Large intestine (tissue), 3 donors: ENCODE results near the gene MFSD2A. TPM values are rescaled to one million over a fixed set of nuclear protein-coding genes. Genes with fewer than 3 reads are reported as not detected.
A peak's percentile ranks its signal among the peaks of the same experiment; 100 is the strongest.

Experiments
- DNase-seq, 2 donors: peaks; one replicate each; pipeline versions ENCODE4 v3.0.0 to v3.0.0-alpha.2; 2013
- H3K27ac ChIP-seq: one replicate; pipeline ENCODE4 v1.5.1; 2013; ENCODE audit warnings: low read length
- H3K27me3 ChIP-seq: 2 replicates; pipeline ENCODE4 v1.6.1; 2013; ENCODE audit warnings: low read length; ENCODE audit not compliant: control insufficient read depth, insufficient read depth
- H3K36me3 ChIP-seq: 2 replicates; pipeline ENCODE4 v1.6.1; 2013; ENCODE audit warnings: low read length; ENCODE audit not compliant: control insufficient read depth, insufficient read depth
- H3K4me1 ChIP-seq: one replicate; pipeline ENCODE4 v1.6.1; 2013; ENCODE audit warnings: low read length; ENCODE audit not compliant: control insufficient read depth, insufficient read depth
- H3K4me3 ChIP-seq: one replicate; pipeline ENCODE4 v1.5.1; 2013; ENCODE audit warnings: low read length
- H3K9me3 ChIP-seq: one replicate; pipeline ENCODE4 v1.6.1; 2013; ENCODE audit warnings: mild to moderate bottlenecking, low read depth, low read length, moderate library complexity; ENCODE audit not compliant: control insufficient read depth
- WGBS: methylation state at CpG from one replicate; pipeline ENCODE4 v1.1.5; 2013; ENCODE audit warnings: low lambda C conversion rate; ENCODE audit not compliant: insufficient coverage; 5-methylcytosine and 5-hydroxymethylcytosine counted together
- polyA plus RNA-seq: library from polyadenylated mRNA; unstranded; fragments of 120-200 nt; gene quantifications from one replicate; pipeline ENCODE4 v1.2.1, GENCODE V29; 2013

MFSD2A gene
- polyA plus RNA-seq, 1 donor, result 27.1 TPM

- H3K4me1 ChIP-seq, result peaks cover 34% of the 10 kb centered on the region
- no CpG with 5 or more reads among the region's 5 CpGs for WGBS
Measured at GRCh38 chr1:39940253-39940652, 14.7 kb upstream of the MFSD2A start.

DNA sequence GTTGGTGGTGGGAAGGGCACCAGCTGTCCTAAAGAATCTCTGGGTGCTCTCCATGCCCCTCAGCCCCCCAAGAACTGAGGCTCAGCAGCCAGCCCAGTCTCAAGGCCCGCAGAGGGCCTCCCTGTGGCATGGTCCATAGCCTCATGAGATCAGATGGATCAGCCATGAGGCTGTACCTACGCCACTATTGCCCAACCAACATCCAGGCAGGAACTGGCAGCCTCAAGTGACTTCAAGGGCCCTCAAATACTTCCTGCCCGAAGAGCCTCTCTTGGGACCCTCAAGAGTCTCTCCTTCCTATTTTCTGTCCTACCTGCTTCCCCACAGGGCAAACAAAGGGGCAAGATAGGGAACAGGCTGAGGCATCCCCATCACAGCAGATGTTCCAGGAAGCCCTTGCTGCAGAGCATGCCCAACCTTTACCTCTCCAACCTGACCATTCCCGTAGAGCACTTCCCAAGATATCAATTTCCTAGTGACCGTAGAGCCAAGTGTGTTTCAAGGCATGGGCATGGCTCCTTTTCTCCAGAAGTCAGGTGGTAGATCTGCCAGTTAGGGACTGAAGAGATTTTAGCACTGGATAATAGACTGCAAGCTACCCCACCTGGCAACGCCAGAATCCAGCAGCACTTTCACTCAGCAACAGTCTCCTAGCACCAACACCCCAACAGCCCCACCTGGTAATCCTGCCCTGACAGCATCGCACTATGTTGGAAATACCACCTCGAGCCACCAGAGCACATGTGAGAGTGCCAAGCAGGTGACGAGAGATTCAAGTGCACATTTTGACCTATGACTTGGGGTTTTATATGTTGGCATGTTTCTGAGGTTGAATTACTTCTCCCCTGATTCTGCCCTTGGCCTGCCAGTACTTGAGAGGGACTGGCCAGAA lies 13.7 kb upstream of the MFSD2A start:
- DNase-seq, result no peak
- H3K27ac ChIP-seq, result no peak overlapping the region
- no peaks in the 10 kb centered on the region for H3K27me3 ChIP-seq
- no CpG with 5 or more reads among the region's 9 CpGs for whole genome bisulfite sequencing
- H3K36me3 ChIP-seq, result no peaks in the 10 kb centered on the region
- H3K9me3 ChIP-seq, result no peaks in the 10 kb centered on the region
- peaks cover 27% of the 10 kb centered on the region for H3K4me1 ChIP-seq
- no peak overlapping the region for H3K4me3 ChIP-seq

More at GRCh38 chr1:39940253-39940652, 14.7 kb upstream of the MFSD2A start:
- DNase-seq, result no peak
- H3K27me3 ChIP-seq, result no peaks in the 10 kb centered on the region
- no peak overlapping the region for H3K4me3 ChIP-seq
- H3K36me3 ChIP-seq, result no peaks in the 10 kb centered on the region
- H3K27ac ChIP-seq, result no peak overlapping the region
- no peaks in the 10 kb centered on the region for H3K9me3 ChIP-seq

DNA sequence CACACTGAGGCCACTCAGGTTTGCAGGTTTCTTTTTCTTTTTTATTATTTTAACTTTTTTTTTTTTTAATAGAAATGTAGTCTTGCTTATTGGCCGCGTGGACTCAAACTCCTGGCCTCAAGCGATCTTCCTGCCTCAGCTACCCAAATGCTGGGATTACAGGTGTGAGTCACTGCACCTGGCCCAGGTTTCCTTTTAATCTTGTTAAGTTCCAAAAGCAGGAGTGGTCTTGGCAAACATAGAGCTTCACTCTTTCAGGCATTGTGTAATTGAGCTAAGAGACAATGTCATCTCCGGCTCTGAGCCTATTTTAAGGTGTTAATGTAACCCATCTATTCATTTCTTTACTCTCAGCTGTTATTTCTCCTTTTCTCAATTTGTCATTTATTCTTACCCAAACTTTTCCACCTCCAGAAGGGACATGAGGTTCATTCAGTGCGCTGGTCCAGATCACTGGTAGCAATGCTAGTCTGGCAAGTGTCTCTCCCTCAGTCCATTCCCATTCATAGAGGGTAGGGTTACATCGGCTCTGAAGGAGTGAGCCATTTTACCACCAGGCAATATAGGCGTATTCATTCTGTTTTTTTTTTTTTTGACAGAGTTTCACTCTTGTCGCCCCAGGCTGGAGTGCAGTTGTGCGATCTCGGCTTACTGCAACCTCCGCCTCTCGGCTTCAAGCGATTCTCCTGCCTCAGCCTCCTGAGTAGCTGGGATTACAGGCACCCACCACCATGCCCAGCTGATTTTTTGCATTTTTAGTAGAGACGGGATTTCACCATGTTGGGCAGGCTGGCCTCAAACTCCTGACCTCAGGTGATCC lies 11.3 kb upstream of the MFSD2A start:
- Histone ChIP-seq H3K27ac (no peak overlapping the region), H3K27me3 (no peaks in the 10 kb centered on the region), H3K4me3 (no peak overlapping the region), H3K9me3 (no peaks in the 10 kb centered on the region), H3K36me3 (no peaks in the 10 kb centered on the region), H3K4me1 (peaks cover 28% of the 10 kb centered on the region)
- 40% methylated on average over 3 of the region's 14 CpGs for WGBS
- DNase-seq, result peak in 1 of 2 donors; percentile 64

DNA sequence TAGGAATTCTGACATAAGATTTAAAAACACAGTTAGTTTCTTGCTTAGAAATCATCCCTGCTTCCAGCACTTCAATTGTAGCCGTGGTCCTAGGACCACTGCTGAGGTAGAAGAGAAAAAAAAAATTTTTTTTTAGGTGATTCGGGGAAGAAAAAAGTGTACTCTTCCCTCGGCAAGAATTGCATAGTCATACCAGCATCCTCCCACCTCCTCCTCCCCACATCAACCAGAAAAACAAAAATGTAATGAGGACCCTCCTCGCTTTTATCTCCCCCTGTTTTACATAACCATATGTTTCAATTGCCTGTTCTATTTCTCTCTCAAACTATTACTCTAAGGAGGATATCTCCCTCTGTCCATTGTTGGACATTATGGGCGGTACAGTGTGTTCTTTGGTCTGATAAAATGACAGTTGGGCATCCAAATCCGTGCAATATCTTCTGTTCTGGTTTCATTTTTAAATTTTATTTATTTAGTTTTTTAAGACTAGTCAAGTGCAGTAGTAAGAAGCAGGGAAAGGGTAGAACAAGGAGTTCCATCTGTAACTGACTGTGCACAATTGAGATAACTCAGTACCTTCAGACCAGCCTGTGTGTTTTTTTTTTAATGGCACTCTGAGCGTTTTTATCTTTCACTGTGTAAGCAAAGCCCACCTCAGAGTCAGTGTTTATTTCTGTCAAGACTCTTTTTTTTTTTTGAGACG lies 10.4 kb upstream of the MFSD2A start:
- Histone ChIP-seq H3K27ac (no peak overlapping the region), H3K36me3 (no peaks in the 10 kb centered on the region), H3K27me3 (no peaks in the 10 kb centered on the region), H3K4me3 (no peak overlapping the region), H3K9me3 (no peaks in the 10 kb centered on the region), H3K4me1 (peaks cover 28% of the 10 kb centered on the region)
- no peak for DNase-seq
- 71% methylated on average over 4 of the region's 8 CpGs for WGBS

- peak overlapping the region; percentile 85 for H3K27ac ChIP-seq
- H3K27me3 ChIP-seq, result no peaks in the 10 kb centered on the region
- no peak for DNase-seq
- no CpG with 5 or more reads among the region's 4 CpGs for WGBS
- H3K9me3 ChIP-seq, result no peaks in the 10 kb centered on the region
- H3K36me3 ChIP-seq, result no peaks in the 10 kb centered on the region
- H3K4me1 ChIP-seq, result peaks cover 22% of the 10 kb centered on the region
- H3K4me3 ChIP-seq, result no peak overlapping the region
Measured at GRCh38 chr1:39946216-39946615, 8.7 kb upstream of the MFSD2A start.

GRCh38 chr1:39947260-39947659 lies 7.7 kb upstream of the MFSD2A start:
- H3K36me3 ChIP-seq, result no peaks in the 10 kb centered on the region
- no peak overlapping the region for H3K4me3 ChIP-seq
- no CpG with 5 or more reads among the region's 4 CpGs for WGBS
- peak; percentile 55 to 90 for DNase-seq
- no peaks in the 10 kb centered on the region for H3K27me3 ChIP-seq
- H3K4me1 ChIP-seq, result peaks cover 19% of the 10 kb centered on the region
- peak overlapping the region; percentile 85 for H3K27ac ChIP-seq
- H3K9me3 ChIP-seq, result no peaks in the 10 kb centered on the region

- Histone ChIP-seq H3K27ac (no peak overlapping the region), H3K36me3 (no peaks in the 10 kb centered on the region), H3K9me3 (no peaks in the 10 kb centered on the region), H3K4me1 (peaks cover 20% of the 10 kb centered on the region), H3K27me3 (no peaks in the 10 kb centered on the region), H3K4me3 (no peak overlapping the region)
- DNase-seq, result no peak
- no CpG with 5 or more reads among the region's 2 CpGs for WGBS
Measured at GRCh38 chr1:39949891-39950290, 5.1 kb upstream of the MFSD2A start.

DNA sequence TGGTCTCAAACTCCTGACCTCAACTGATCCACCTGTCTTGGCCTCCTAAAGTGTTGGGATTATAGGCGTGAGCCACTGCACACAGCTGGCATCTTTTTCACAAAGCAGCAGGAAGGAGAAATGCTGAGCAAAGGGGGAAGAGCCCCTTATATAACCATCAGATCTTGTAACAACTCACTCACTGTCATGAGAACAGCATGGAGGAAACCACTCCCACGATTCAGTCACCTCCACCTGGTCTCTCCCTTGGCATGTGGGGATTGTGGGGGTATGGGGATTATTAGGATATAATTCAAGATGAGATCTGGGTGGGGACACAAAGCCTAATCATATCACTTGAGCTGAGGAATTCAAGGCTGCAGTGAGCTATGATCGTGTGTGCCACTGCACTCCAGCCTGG lies 3.0 kb upstream of the MFSD2A start:
- peaks cover 23% of the 10 kb centered on the region for H3K4me1 ChIP-seq
- H3K36me3 ChIP-seq, result no peaks in the 10 kb centered on the region
- no peak for DNase-seq
- H3K9me3 ChIP-seq, result no peaks in the 10 kb centered on the region
- no peak overlapping the region for H3K4me3 ChIP-seq
- 38% methylated on average over 1 of the region's 3 CpGs for WGBS
- no peaks in the 10 kb centered on the region for H3K27me3 ChIP-seq
- no peak overlapping the region for H3K27ac ChIP-seq

- no peak for DNase-seq
- 40% methylated on average over 1 of the region's 8 CpGs for WGBS
- Histone ChIP-seq H3K4me1 (peaks cover 20% of the 10 kb centered on the region), H3K36me3 (no peaks in the 10 kb centered on the region), H3K4me3 (no peak overlapping the region), H3K27ac (no peak overlapping the region), H3K27me3 (no peaks in the 10 kb centered on the region), H3K9me3 (no peaks in the 10 kb centered on the region)
Measured at GRCh38 chr1:39952359-39953110, 2.4 kb upstream of the MFSD2A start.
